ENCODE measurements around the gene GOLGA1.

GOLGA1 gene

GRCh38 chr9:124914753-124915405, 26.0 kb downstream of the GOLGA1 start:
- no peak for DNase-seq (ENCODE audit: low read depth)

GRCh38 chr9:124913378-124913777, 27.5 kb downstream of the GOLGA1 start:
- no peak for TF ChIP-seq CTCF (IDR thresholded peaks at IDR 0.05; ENCODE audit: low read depth, low read length, missing control alignments)
- H3K4me3 ChIP-seq (ENCODE audit: low read depth, low read length) = no peak overlapping the region
- in situ Hi-C loops (cut with HindIII; ENCODE audit: low sequenced_read_pairs) = no loop called here
- DNase-seq (ENCODE audit: low read depth) = no peak

More at GRCh38 chr9:124914753-124915405, 26.0 kb downstream of the GOLGA1 start:
- H3K4me3 ChIP-seq (ENCODE audit: low read depth, low read length) = no peak overlapping the region
- TF ChIP-seq CTCF (IDR thresholded peaks at IDR 0.05; ENCODE audit: low read depth, low read length, missing control alignments) = no peak
- in situ Hi-C loops (cut with HindIII; ENCODE audit: low sequenced_read_pairs) = no loop called here

- in situ Hi-C loops (cut with HindIII; ENCODE audit: low sequenced_read_pairs) = no loop called here
- no peak for DNase-seq (ENCODE audit: low read depth)
- no peak overlapping the region for H3K4me3 ChIP-seq (ENCODE audit: low read depth, low read length)
- no peak for TF ChIP-seq CTCF (IDR thresholded peaks at IDR 0.05; ENCODE audit: low read depth, low read length, missing control alignments)
Observed at GRCh38 chr9:124911766-124912165, 29.1 kb downstream of the GOLGA1 start.

GRCh38 chr9:124908098-124908497, 32.8 kb downstream of the GOLGA1 start:
- no peak for TF ChIP-seq CTCF (IDR thresholded peaks at IDR 0.05; ENCODE audit: low read depth, low read length, missing control alignments)
- no peak for DNase-seq (ENCODE audit: low read depth)
- in situ Hi-C loops (cut with HindIII; ENCODE audit: low sequenced_read_pairs) = no loop called here
- H3K4me3 ChIP-seq (ENCODE audit: low read depth, low read length) = no peak overlapping the region

GRCh38 chr9:124906966-124907365, 33.9 kb downstream of the GOLGA1 start:
- H3K4me3 ChIP-seq (ENCODE audit: low read depth, low read length) = no peak overlapping the region
- no peak for DNase-seq (ENCODE audit: low read depth)
- no peak for TF ChIP-seq CTCF (IDR thresholded peaks at IDR 0.05; ENCODE audit: low read depth, low read length, missing control alignments)
- in situ Hi-C loops (cut with HindIII; ENCODE audit: low sequenced_read_pairs) = no loop called here

GRCh38 chr9:124899845-124900244, 41.0 kb downstream of the GOLGA1 start:
- no peak overlapping the region for H3K4me3 ChIP-seq (ENCODE audit: low read depth, low read length)
- in situ Hi-C loops (cut with HindIII; ENCODE audit: low sequenced_read_pairs) = no loop called here
- DNase-seq (ENCODE audit: low read depth) = no peak
- TF ChIP-seq CTCF (IDR thresholded peaks at IDR 0.05; ENCODE audit: low read depth, low read length, missing control alignments) = no peak

All from astrocyte of the cerebellum (primary cell).